ENCODE results near the gene CLK4.
A peak's percentile ranks its signal among the peaks of the same experiment; 100 is the strongest.

CLK4 gene

GRCh38 chr5:178626484-178627258 is at the start of gene CLK4:
Gene CLK4 (minus strand): TSS chr5:178627050. CDS start chr5:178623416, 3,634 bp downstream.
- DNase-seq, result peak; percentile 31 to 96 (median 88)

- no peak for DNase-seq
Observed at GRCh38 chr5:178675922-178676321, 49.1 kb upstream of the CLK4 start.

GRCh38 chr5:178674334-178674733 is 47.5 kb upstream of the CLK4 start:
- DNase-seq, result no peak

GRCh38 chr5:178673801-178674295 is 47.0 kb upstream of the CLK4 start:
- no peak for DNase-seq

GRCh38 chr5:178672630-178673029 is 45.8 kb upstream of the CLK4 start:
- DNase-seq, result no peak

- DNase-seq, result no peak
Observed at GRCh38 chr5:178671602-178672144, 44.8 kb upstream of the CLK4 start.

GRCh38 chr5:178670351-178670885 is 43.6 kb upstream of the CLK4 start:
- DNase-seq, result peak in 3 of 56 donors; percentile 2 to 11 (median 6)

- DNase-seq, result no peak
Observed at GRCh38 chr5:178668579-178668978, 41.7 kb upstream of the CLK4 start.

GRCh38 chr5:178667688-178668087 is 40.8 kb upstream of the CLK4 start:
- no peak for DNase-seq

GRCh38 chr5:178667101-178667500 is 40.3 kb upstream of the CLK4 start:
- DNase-seq, result no peak

GRCh38 chr5:178664141-178664540 is 37.3 kb upstream of the CLK4 start:
- DNase-seq, result no peak

- DNase-seq, result no peak
Observed at GRCh38 chr5:178662541-178662860, 35.7 kb upstream of the CLK4 start.

GRCh38 chr5:178661836-178662540 is 35.1 kb upstream of the CLK4 start:
- no peak for DNase-seq

GRCh38 chr5:178651046-178651810 is 24.4 kb upstream of the CLK4 start:
- peak in 4 of 56 donors; percentile 3 to 16 (median 10) for DNase-seq

- no peak for DNase-seq
Observed at GRCh38 chr5:178650214-178650613, 23.4 kb upstream of the CLK4 start.

- DNase-seq, result no peak
Observed at GRCh38 chr5:178649580-178649979, 22.7 kb upstream of the CLK4 start.

GRCh38 chr5:178644826-178645545 is 18.1 kb upstream of the CLK4 start:
- peak in 16 of 56 donors; percentile 4 to 72 (median 16) for DNase-seq

GRCh38 chr5:178642351-178642909 is 15.6 kb upstream of the CLK4 start:
- peak in 2 of 56 donors; percentile 3 to 19 for DNase-seq

- DNase-seq, result no peak
Observed at GRCh38 chr5:178641711-178642110, 14.9 kb upstream of the CLK4 start.

GRCh38 chr5:178640331-178641045 is 13.6 kb upstream of the CLK4 start:
- no peak for DNase-seq
